K562 (cell line): Measurements from ENCODE around the gene CALHM1. TPM values are rescaled to one million over a fixed set of nuclear protein-coding genes. Genes with fewer than 3 reads are reported as not detected.

Experiments
- EP400 ChIP-seq: fragments of 450-650 bp; IDR thresholded peaks from 2 replicates; pipeline ENCODE4 v1.6.1; 2017; ENCODE audit warnings: antibody characterized with exemption, mild to moderate bottlenecking, moderate library complexity
- NFRKB ChIP-seq: fragments of 450-650 bp; IDR thresholded peaks from 2 replicates; pipeline ENCODE4 v1.6.1; 2016; ENCODE audit warnings: low read depth
- RBM25 ChIP-seq: fragments of 200-400 bp; formaldehyde crosslinking; IDR thresholded peaks from 2 replicates; pipeline ENCODE4 v1.6.1; 2018; ENCODE audit warnings: low read length, low read depth, moderate library complexity; ENCODE audit not compliant: severe bottlenecking
- SNIP1 ChIP-seq: fragments of 450-650 bp; IDR thresholded peaks from 2 replicates; pipeline ENCODE4 v1.7.1; 2017; ENCODE audit warnings: low read depth, mild to moderate bottlenecking
- TCFL5 ChIP-seq: fragments of 250-450 bp; sonication (Bioruptor Pico); conservative IDR thresholded peaks from 2 replicates; pipeline ENCODE4 v1.6.1; 2021; ENCODE audit warnings: mild to moderate bottlenecking, moderate library complexity, matching md5 sums
- ZNF561 ChIP-seq: fragments of 450-650 bp; formaldehyde crosslinking; conservative IDR thresholded peaks from 2 replicates; pipeline ENCODE4 v1.4.0; 2020; ENCODE audit warnings: mild to moderate bottlenecking, moderate library complexity
- polyA plus RNA-seq, 8 experiments: library from polyadenylated mRNA; depleted of rRNA in 4 of 8; stranded (reverse) in 5 of 8; unstranded in 3 of 8; fragments of >200 nt; fragmentation: Nextera tagmentation in 2 of 8; fragmentation: Illumina TruSeq in 1 of 8; extraction: Ambion mirVana in 2 of 8; extraction: Trizol in 1 of 8; gene quantifications; 2 replicates each; pipeline versions ENCODE4 v1.2.1 to v1.2.3, GENCODE V29; 2011 to 2014; ENCODE audit warnings: inconsistent platforms in 1 of 8, missing spikeins in 1 of 8
- total RNA-seq, 7 experiments: library from RNA; depleted of rRNA in 6 of 7; stranded (reverse); fragments of >200 nt in 6 of 7; fragmentation: Illumina TruSeq in 2 of 7; extraction: Trizol in 2 of 7; gene quantifications; 2 replicates each; pipeline versions ENCODE4 v1.2.1 to v1.2.3, GENCODE V29; 2011 to 2021; ENCODE audit warnings: low replicate concordance in 1 of 7
- TF ChIP-seq, protein P1 (sequence below): fragments of 250-450 bp; sonication (Bioruptor Pico); IDR thresholded peaks from 2 replicates; pipeline ENCODE4 v1.5.0; 2020; ENCODE audit warnings: mild to moderate bottlenecking, borderline replicate concordance
- TF ChIP-seq, protein P2 (sequence below): fragments of 450-650 bp; IDR thresholded peaks from 2 replicates; pipeline ENCODE4 v1.6.1; 2016; ENCODE audit warnings: borderline replicate concordance
- TF ChIP-seq, protein P3 (sequence below): fragments of 450-650 bp; IDR thresholded peaks from 2 replicates; pipeline ENCODE4 v1.6.1; 2018; ENCODE audit not compliant: partially characterized antibody
- TF ChIP-seq, protein P4 (sequence below): sonication (generic); formaldehyde crosslinking; IDR thresholded peaks from 2 replicates; pipeline ENCODE4 v1.8.1; 2023; ENCODE audit warnings: mild to moderate bottlenecking, missing genetic modification reagents
- TF ChIP-seq, protein P5 (sequence below): sonication (generic); formaldehyde crosslinking; IDR thresholded peaks from 2 replicates; pipeline ENCODE4 v1.8.0; 2022; ENCODE audit warnings: mild to moderate bottlenecking, missing genetic modification reagents
- TF ChIP-seq, protein P6 (sequence below), 2 experiments: fragments of 450-650 bp in 1 of 2; IDR thresholded peaks; 2 replicates each; pipeline ENCODE4 v1.6.1; 2011 to 2017; ENCODE audit warnings: low read depth in 2 of 2, antibody characterized with exemption in 1 of 2, borderline replicate concordance in 1 of 2, low read length in 1 of 2, mild to moderate bottlenecking in 1 of 2, mixed read lengths in 1 of 2; ENCODE audit not compliant: control insufficient read depth in 1 of 2

Gene CALHM1
- total and polyA plus RNA-seq, 9 of the 15 experiments (the other 6 are each of a cell fraction or from before 2014, with no cell fraction given), result 0.03 TPM; not detected in 8

DNA sequence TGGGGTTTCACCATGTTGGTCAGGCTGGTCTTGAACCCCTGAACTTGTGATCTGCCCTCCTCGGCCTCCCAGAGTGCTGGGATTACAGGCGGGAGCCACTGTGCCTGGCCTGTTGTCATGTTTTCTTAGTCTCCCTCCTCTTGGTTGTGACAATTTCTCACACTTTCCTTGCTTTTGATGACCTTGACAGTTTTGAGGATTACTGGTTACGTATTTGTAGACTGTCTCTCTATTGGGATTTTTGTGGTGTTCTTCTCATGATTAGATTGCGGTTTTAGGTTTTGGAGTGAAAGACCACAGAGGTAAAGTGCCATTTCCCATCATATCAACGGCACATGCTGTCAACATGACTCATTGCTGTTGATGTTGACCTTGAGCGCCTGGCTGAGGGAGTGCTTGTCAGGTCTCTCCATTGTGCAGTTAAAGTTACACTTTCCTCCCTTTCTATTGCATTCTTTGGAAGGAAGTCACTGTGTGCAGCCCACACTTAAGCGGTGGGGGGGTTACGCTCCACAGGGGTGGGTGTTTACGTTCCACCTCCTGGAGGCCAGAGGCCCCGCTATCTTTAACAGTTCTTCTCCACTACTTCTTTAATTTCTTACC, 45.6 kb upstream of the CALHM1 start (continued):
- TF ChIP-seq, protein P1, sequence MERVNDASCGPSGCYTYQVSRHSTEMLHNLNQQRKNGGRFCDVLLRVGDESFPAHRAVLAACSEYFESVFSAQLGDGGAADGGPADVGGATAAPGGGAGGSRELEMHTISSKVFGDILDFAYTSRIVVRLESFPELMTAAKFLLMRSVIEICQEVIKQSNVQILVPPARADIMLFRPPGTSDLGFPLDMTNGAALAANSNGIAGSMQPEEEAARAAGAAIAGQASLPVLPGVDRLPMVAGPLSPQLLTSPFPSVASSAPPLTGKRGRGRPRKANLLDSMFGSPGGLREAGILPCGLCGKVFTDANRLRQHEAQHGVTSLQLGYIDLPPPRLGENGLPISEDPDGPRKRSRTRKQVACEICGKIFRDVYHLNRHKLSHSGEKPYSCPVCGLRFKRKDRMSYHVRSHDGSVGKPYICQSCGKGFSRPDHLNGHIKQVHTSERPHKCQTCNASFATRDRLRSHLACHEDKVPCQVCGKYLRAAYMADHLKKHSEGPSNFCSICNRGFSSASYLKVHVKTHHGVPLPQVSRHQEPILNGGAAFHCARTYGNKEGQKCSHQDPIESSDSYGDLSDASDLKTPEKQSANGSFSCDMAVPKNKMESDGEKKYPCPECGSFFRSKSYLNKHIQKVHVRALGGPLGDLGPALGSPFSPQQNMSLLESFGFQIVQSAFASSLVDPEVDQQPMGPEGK, result no peak
- TF ChIP-seq, protein P2, sequence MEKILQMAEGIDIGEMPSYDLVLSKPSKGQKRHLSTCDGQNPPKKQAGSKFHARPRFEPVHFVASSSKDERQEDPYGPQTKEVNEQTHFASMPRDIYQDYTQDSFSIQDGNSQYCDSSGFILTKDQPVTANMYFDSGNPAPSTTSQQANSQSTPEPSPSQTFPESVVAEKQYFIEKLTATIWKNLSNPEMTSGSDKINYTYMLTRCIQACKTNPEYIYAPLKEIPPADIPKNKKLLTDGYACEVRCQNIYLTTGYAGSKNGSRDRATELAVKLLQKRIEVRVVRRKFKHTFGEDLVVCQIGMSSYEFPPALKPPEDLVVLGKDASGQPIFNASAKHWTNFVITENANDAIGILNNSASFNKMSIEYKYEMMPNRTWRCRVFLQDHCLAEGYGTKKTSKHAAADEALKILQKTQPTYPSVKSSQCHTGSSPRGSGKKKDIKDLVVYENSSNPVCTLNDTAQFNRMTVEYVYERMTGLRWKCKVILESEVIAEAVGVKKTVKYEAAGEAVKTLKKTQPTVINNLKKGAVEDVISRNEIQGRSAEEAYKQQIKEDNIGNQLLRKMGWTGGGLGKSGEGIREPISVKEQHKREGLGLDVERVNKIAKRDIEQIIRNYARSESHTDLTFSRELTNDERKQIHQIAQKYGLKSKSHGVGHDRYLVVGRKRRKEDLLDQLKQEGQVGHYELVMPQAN, result no peak
- TF ChIP-seq RBM25 (no peak), NFRKB (no peak), SNIP1 (no peak), TCFL5 (CRISPR knock-in tag) (no peak), ZNF561 (CRISPR knock-in tag) (no peak), EP400 (no peak)
- TF ChIP-seq, protein P3, sequence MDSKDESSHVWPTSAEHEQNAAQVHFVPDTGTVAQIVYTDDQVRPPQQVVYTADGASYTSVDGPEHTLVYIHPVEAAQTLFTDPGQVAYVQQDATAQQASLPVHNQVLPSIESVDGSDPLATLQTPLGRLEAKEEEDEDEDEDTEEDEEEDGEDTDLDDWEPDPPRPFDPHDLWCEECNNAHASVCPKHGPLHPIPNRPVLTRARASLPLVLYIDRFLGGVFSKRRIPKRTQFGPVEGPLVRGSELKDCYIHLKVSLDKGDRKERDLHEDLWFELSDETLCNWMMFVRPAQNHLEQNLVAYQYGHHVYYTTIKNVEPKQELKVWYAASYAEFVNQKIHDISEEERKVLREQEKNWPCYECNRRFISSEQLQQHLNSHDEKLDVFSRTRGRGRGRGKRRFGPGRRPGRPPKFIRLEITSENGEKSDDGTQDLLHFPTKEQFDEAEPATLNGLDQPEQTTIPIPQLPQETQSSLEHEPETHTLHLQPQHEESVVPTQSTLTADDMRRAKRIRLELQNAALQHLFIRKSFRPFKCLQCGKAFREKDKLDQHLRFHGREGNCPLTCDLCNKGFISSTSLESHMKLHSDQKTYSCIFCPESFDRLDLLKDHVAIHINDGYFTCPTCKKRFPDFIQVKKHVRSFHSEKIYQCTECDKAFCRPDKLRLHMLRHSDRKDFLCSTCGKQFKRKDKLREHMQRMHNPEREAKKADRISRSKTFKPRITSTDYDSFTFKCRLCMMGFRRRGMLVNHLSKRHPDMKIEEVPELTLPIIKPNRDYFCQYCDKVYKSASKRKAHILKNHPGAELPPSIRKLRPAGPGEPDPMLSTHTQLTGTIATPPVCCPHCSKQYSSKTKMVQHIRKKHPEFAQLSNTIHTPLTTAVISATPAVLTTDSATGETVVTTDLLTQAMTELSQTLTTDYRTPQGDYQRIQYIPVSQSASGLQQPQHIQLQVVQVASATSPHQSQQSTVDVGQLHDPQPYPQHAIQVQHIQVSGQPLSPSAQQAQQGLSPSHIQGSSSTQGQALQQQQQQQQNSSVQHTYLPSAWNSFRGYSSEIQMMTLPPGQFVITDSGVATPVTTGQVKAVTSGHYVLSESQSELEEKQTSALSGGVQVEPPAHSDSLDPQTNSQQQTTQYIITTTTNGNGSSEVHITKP, result no peak
- TF ChIP-seq, protein P4, sequence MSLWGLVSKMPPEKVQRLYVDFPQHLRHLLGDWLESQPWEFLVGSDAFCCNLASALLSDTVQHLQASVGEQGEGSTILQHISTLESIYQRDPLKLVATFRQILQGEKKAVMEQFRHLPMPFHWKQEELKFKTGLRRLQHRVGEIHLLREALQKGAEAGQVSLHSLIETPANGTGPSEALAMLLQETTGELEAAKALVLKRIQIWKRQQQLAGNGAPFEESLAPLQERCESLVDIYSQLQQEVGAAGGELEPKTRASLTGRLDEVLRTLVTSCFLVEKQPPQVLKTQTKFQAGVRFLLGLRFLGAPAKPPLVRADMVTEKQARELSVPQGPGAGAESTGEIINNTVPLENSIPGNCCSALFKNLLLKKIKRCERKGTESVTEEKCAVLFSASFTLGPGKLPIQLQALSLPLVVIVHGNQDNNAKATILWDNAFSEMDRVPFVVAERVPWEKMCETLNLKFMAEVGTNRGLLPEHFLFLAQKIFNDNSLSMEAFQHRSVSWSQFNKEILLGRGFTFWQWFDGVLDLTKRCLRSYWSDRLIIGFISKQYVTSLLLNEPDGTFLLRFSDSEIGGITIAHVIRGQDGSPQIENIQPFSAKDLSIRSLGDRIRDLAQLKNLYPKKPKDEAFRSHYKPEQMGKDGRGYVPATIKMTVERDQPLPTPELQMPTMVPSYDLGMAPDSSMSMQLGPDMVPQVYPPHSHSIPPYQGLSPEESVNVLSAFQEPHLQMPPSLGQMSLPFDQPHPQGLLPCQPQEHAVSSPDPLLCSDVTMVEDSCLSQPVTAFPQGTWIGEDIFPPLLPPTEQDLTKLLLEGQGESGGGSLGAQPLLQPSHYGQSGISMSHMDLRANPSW (CRISPR knock-in tag), result no peak
- TF ChIP-seq, protein P5, sequence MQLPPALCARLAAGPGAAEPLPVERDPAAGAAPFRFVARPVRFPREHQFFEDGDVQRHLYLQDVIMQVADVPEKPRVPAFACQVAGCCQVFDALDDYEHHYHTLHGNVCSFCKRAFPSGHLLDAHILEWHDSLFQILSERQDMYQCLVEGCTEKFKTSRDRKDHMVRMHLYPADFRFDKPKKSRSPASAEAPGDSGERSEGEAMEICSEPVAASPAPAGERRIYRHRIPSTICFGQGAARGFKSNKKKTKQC (CRISPR knock-in tag), result no peak
- TF ChIP-seq, protein P6, sequence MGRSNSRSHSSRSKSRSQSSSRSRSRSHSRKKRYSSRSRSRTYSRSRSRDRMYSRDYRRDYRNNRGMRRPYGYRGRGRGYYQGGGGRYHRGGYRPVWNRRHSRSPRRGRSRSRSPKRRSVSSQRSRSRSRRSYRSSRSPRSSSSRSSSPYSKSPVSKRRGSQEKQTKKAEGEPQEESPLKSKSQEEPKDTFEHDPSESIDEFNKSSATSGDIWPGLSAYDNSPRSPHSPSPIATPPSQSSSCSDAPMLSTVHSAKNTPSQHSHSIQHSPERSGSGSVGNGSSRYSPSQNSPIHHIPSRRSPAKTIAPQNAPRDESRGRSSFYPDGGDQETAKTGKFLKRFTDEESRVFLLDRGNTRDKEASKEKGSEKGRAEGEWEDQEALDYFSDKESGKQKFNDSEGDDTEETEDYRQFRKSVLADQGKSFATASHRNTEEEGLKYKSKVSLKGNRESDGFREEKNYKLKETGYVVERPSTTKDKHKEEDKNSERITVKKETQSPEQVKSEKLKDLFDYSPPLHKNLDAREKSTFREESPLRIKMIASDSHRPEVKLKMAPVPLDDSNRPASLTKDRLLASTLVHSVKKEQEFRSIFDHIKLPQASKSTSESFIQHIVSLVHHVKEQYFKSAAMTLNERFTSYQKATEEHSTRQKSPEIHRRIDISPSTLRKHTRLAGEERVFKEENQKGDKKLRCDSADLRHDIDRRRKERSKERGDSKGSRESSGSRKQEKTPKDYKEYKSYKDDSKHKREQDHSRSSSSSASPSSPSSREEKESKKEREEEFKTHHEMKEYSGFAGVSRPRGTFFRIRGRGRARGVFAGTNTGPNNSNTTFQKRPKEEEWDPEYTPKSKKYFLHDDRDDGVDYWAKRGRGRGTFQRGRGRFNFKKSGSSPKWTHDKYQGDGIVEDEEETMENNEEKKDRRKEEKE (IDR thresholded peaks at IDR 0.05; ENCODE audit: borderline replicate concordance in 1 of 2, control insufficient read depth in 1 of 2, low read depth in 2 of 2, low read length in 1 of 2), result no peak
